Tibial nerve (tissue), 4 donors: Measurements from ENCODE around the gene MC1R. TPM values are rescaled to one million over a fixed set of nuclear protein-coding genes. Genes with fewer than 3 reads are reported as not detected.
"Not testable (repeated sequence)": the region's sequence is repeated elsewhere in the genome, so short reads cannot be mapped to it uniquely, and the experiment has no call there.

Experiments used
- DNase-seq, 2 donors: peaks; one replicate each; pipeline ENCODE4 v3.0.0-alpha.2; 2019; ENCODE audit warnings: low spot score in 2 of 2
- H3K27ac ChIP-seq, 4 donors: fragments of 200-600 bp; sonication (generic) in 3 of 4; one replicate each; pipeline ENCODE4 v1.5.1; 2017 to 2019; ENCODE audit warnings: mild to moderate bottlenecking in 1 of 4
- H3K27me3 ChIP-seq, 2 donors: fragments of 200-600 bp; sonication (generic) in 1 of 2; one replicate each; pipeline versions ENCODE4 v1.5.1 to v1.6.0; 2017 to 2019
- H3K36me3 ChIP-seq, 3 donors: fragments of 200-600 bp; sonication (generic); one replicate each; pipeline ENCODE4 v1.5.1; 2018 to 2019
- H3K4me1 ChIP-seq, 4 donors: fragments of 200-600 bp; sonication (generic) in 3 of 4; one replicate each; pipeline ENCODE4 v1.5.1; 2017 to 2019
- H3K4me3 ChIP-seq, 4 donors: fragments of 200-600 bp; sonication (generic) in 3 of 4; one replicate each; pipeline ENCODE4 v1.5.1; 2017 to 2019; ENCODE audit warnings: mild to moderate bottlenecking in 1 of 4, moderate library complexity in 1 of 4
- H3K9me3 ChIP-seq, 4 donors: fragments of 200-600 bp; sonication (generic) in 3 of 4; one replicate each; pipeline ENCODE4 v1.5.1; 2017 to 2019
- CTCF ChIP-seq, 5 experiments: fragments of 200-600 bp in 3 of 5; fragments of 450-650 bp in 2 of 5; sonication (generic) in 3 of 5; IDR thresholded peaks; one replicate each; pipeline ENCODE4 v1.5.1; 2016 to 2019; ENCODE audit warnings: antibody characterized with exemption in 5 of 5, mild to moderate bottlenecking in 3 of 5, moderate library complexity in 2 of 5
- EP300 ChIP-seq, 2 donors: sonication (generic); formaldehyde crosslinking; IDR thresholded peaks; one replicate each; pipeline ENCODE4 v1.6.1; 2017; ENCODE audit warnings: antibody characterized with exemption in 2 of 2, mild to moderate bottlenecking in 1 of 2
- POLR2A ChIP-seq, 2 donors: fragments of 450-650 bp; IDR thresholded peaks; one replicate each; pipeline ENCODE4 v1.6.1; 2017; ENCODE audit warnings: antibody characterized with exemption in 2 of 2, mild to moderate bottlenecking in 2 of 2, moderate library complexity in 2 of 2
- WGBS, 2 donors: methylation state at CpG; one replicate each; pipeline ENCODE4 v1.1.5; 2018; 5-methylcytosine and 5-hydroxymethylcytosine counted together
- total RNA-seq, 4 donors: library from RNA; depleted of rRNA; stranded (reverse); fragments of >200 nt; gene quantifications; one replicate each; pipeline ENCODE4 v1.1.0, GENCODE V29; 2016

Gene MC1R
- total RNA-seq, 4 donors from 2014 or later = 3.3 to 15.7 (median 6.9) TPM

GRCh38 chr16:89911375-89911774 is 7.3 kb upstream of the MC1R start:
- Histone ChIP-seq H3K4me1 (peaks cover 0 to 26% (median 2%) of the 10 kb centered on the region in 4 donors), H3K4me3 (no peak overlapping the region), H3K9me3 (no peaks in the 10 kb centered on the region), H3K27ac (no peak overlapping the region), H3K27me3 (no peaks in the 10 kb centered on the region), H3K36me3 (peaks cover 0 to 72% (median 10%) of the 10 kb centered on the region in 3 donors)
- DNase-seq = no peak
- TF ChIP-seq EP300 (IDR thresholded peaks at IDR 0.05) (no peak), CTCF (IDR thresholded peaks at IDR 0.05) (no peak), POLR2A (IDR thresholded peaks at IDR 0.05) (no peak)
- 85 to 89% methylated on average over 14 of the region's 14 CpGs for WGBS, 2 donors

- Histone ChIP-seq H3K27me3 (no peaks in the 10 kb centered on the region), H3K9me3 (no peaks in the 10 kb centered on the region), H3K27ac (no peak overlapping the region), H3K4me3 (no peak overlapping the region), H3K4me1 (peaks cover 0 to 26% (median 3%) of the 10 kb centered on the region in 4 donors), H3K36me3 (peaks cover 0 to 64% (median 4%) of the 10 kb centered on the region in 3 donors)
- DNase-seq = no peak
- TF ChIP-seq EP300 (IDR thresholded peaks at IDR 0.05) = no peak
- TF ChIP-seq POLR2A (IDR thresholded peaks at IDR 0.05) = no peak
- TF ChIP-seq CTCF (IDR thresholded peaks at IDR 0.05) = no peak
- 86 to 87% methylated on average over 10 to 13 of the region's 13 CpGs for WGBS, 2 donors
These were observed 6.5 kb upstream of the MC1R start for GRCh38 chr16:89912143-89912542.

GRCh38 chr16:89912627-89913026 is 6.0 kb upstream of the MC1R start:
- Histone ChIP-seq H3K27ac (no peak overlapping the region), H3K36me3 (peaks cover 0 to 59% (median 4%) of the 10 kb centered on the region in 3 donors), H3K4me3 (no peak overlapping the region), H3K9me3 (no peaks in the 10 kb centered on the region), H3K4me1 (peaks cover 0 to 30% (median 8%) of the 10 kb centered on the region in 4 donors), H3K27me3 (no peaks in the 10 kb centered on the region)
- DNase-seq = no peak
- WGBS, 2 donors = 68 to 73% methylated on average over 10 to 13 of the region's 14 CpGs
- no peak for TF ChIP-seq CTCF (IDR thresholded peaks at IDR 0.05)
- TF ChIP-seq POLR2A (IDR thresholded peaks at IDR 0.05) = no peak
- TF ChIP-seq EP300 (IDR thresholded peaks at IDR 0.05) = no peak

GRCh38 chr16:89913408-89914387 is 5.0 kb upstream of the MC1R start:
- no peak for DNase-seq
- peaks cover 0 to 48% (median 4%) of the 10 kb centered on the region in 3 donors for H3K36me3 ChIP-seq
- TF ChIP-seq EP300 (IDR thresholded peaks at IDR 0.05) = no peak
- TF ChIP-seq POLR2A (IDR thresholded peaks at IDR 0.05) = no peak
- TF ChIP-seq CTCF (IDR thresholded peaks at IDR 0.05) = no peak
- 83 to 85% methylated on average over 21 to 26 of the region's 30 CpGs for WGBS, 2 donors
- H3K4me1 ChIP-seq = peaks cover 0 to 41% (median 18%) of the 10 kb centered on the region in 4 donors
- no peaks in the 10 kb centered on the region for H3K9me3 ChIP-seq
- no peaks in the 10 kb centered on the region for H3K27me3 ChIP-seq
- no peak overlapping the region for H3K4me3 ChIP-seq
- no peak overlapping the region for H3K27ac ChIP-seq

GRCh38 chr16:89914642-89915285 is 3.9 kb upstream of the MC1R start:
- not testable (repeated sequence) for H3K27ac ChIP-seq, H3K9me3 ChIP-seq, DNase-seq, H3K4me3 ChIP-seq, H3K27me3 ChIP-seq
- Histone ChIP-seq H3K36me3 (peaks cover 0 to 40% (median 4%) of the 10 kb centered on the region in 3 donors), H3K4me1 (peaks cover 0 to 49% (median 23%) of the 10 kb centered on the region in 4 donors)
- 32 to 40% methylated on average over 5 to 10 of the region's 11 CpGs for WGBS, 2 donors
